RWPE1 (cell line): Measurements from ENCODE around the gene NEK2.
A peak's percentile ranks its signal among the peaks of the same experiment; 100 is the strongest.
"Not testable (repeated sequence)": the region's sequence is repeated elsewhere in the genome, so short reads cannot be mapped to it uniquely, and the experiment has no call there.

Experiments
- CTCF ChIA-PET: fragments of 350-600 bp; sonication (Branson Sonifier 250); formaldehyde crosslinking; extraction: SDS; loops from one replicate; lab custom pipeline; 2021; lab: Yijun Ruan, JAX
- POLR2A ChIA-PET: fragments of 400-600 bp; formaldehyde crosslinking; extraction: SDS; loops from one replicate; lab custom pipeline; 2020; ENCODE audit warnings: antibody characterized with exemption; ENCODE audit not compliant: low non-redundant PET; lab: Yijun Ruan, JAX
- DNase-seq: peaks from one replicate; pipeline ENCODE4 v3.0.0; 2012; ENCODE audit warnings: low spot score
- H3K27ac ChIP-seq: fragments of 450-650 bp; 2 replicates; pipeline ENCODE4 v1.5.1; 2017
- CTCF ChIP-seq: fragments of 450-650 bp; conservative IDR thresholded peaks from 2 replicates; pipeline ENCODE4 v1.5.1; 2017; ENCODE audit warnings: low read depth, mild to moderate bottlenecking

The NEK2 gene

GRCh38 chr1:211684331-211684730 lies 8.9 kb upstream of the NEK2 start:
- no peak overlapping the region for H3K27ac ChIP-seq
- POLR2A ChIA-PET: interaction anchor here (0.5 kb wide), 1 partner anchor 353 kb away, joined by 3 read pairs; no protein-coding TSS in a partner anchor
- CTCF ChIA-PET: interaction anchor here (1.6 to 1.7 kb wide), 2 partner anchors 14 to 351 kb away, joined by 4 to 11 read pairs; partner anchors contain the start of genes DTL and INTS7
- no peak for TF ChIP-seq CTCF
- no peak for DNase-seq

- DNase-seq: no peak
- POLR2A ChIA-PET: no interaction called here
- H3K27ac ChIP-seq: no peak overlapping the region
- TF ChIP-seq CTCF: no peak
- CTCF ChIA-PET: interaction anchor here (1.0 to 1.8 kb wide), 4 partner anchors 14 to 352 kb away, joined by 3 to 6 read pairs (median 4); partner anchors contain the start of genes DTL and INTS7
Observed at GRCh38 chr1:211683396-211684297, 8.2 kb upstream of the NEK2 start.

GRCh38 chr1:211682186-211682585 lies 6.8 kb upstream of the NEK2 start:
- DNase-seq, H3K27ac ChIP-seq: not testable (repeated sequence)
- POLR2A ChIA-PET: interaction anchor here (0.6 kb wide), 1 partner anchor 299 kb away, joined by 4 read pairs; no protein-coding TSS in a partner anchor
- CTCF ChIA-PET: interaction anchor here (0.5 to 1.8 kb wide), 5 partner anchors 9 to 353 kb away, joined by 3 to 6 read pairs (median 3); partner anchors contain the start of genes DTL and INTS7

GRCh38 chr1:211680752-211681327 lies 5.4 kb upstream of the NEK2 start:
- TF ChIP-seq CTCF: peak; percentile 80
- no peak overlapping the region for H3K27ac ChIP-seq
- CTCF ChIA-PET: interaction anchor here (0.5 to 1.8 kb wide), 25 partner anchors 9 to 1445 kb away, joined by 3 to 15 read pairs (median 4); partner anchors contain the start of genes DTL and INTS7
- POLR2A ChIA-PET: no interaction called here
- peak; percentile 84 for DNase-seq

- ChIA-PET CTCF (interaction anchor here (0.6 kb wide), 1 partner anchor 136 kb away, joined by 3 read pairs; no protein-coding TSS in a partner anchor), POLR2A (no interaction called here)
- no peak for DNase-seq
Observed at GRCh38 chr1:211677659-211678058, 2.2 kb upstream of the NEK2 start.

GRCh38 chr1:211676761-211677160 lies 1.3 kb upstream of the NEK2 start:
- no peak for TF ChIP-seq CTCF
- ChIA-PET POLR2A (interaction anchor here (0.7 kb wide), 1 partner anchor 65 kb away, joined by 4 read pairs; no protein-coding TSS in a partner anchor), CTCF (interaction anchor here (0.6 to 0.9 kb wide), 2 partner anchors 136 to 358 kb away, joined by 3 to 4 read pairs; no protein-coding TSS in a partner anchor)
- DNase-seq: no peak
- H3K27ac ChIP-seq: no peak overlapping the region

More at GRCh38 chr1:211677659-211678058, 2.2 kb upstream of the NEK2 start:
- TF ChIP-seq CTCF: no peak
- no peak overlapping the region for H3K27ac ChIP-seq
